ENCODE data around the gene BIRC7.

Gene BIRC7

GRCh38 chr20:63235399-63235983, at the start of gene BIRC7:
BIRC7 (plus strand) TSS chr20:63235905; CDS start chr20:63236097, 192 bp downstream.
- DNase-seq, result no peak

- no peak for DNase-seq
Measured at GRCh38 chr20:63186084-63186483, 49.6 kb upstream of the BIRC7 start.

GRCh38 chr20:63186528-63187316, 49.0 kb upstream of the BIRC7 start:
- no peak for DNase-seq

DNA sequence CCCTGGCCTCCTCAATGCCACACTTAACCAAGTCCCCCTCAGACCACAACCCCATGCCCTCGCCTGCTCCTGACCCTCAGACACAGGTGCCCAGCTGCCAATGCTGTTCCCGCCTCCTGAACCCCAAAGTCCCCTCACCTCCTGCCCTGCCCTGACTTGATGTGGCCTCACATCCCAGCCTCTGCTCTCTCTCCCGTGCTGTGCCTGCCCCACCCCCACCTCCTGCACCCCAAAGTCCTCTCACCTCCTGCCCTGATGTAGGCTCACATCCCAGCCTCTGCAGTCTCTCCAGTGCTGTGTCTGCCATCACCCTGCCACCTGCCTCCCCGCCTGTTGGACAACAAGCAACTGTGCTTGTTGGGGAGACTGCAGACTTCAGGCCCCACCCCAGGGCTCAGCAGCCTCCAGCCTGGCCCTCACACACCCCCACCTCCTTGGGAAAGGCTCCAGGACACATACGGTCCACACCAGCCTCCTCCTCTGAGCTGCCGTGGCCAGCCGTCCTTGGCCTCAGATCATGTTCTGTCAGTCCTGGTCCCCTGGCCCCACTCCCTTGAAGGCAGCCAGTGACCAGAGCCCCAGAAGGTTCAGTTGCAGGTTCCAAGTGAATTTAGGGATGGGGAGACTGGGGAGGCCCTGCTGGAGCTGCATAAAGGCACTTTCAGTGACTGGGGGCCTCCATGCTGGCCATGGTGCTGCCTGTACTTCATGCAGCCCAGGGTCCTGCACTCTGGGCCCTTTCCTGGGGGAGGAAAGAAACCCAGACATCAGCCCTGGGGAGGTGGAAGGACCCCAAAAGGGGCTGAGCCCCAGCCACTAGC, 48.2 kb upstream of the BIRC7 start:
- no peak for DNase-seq

DNA sequence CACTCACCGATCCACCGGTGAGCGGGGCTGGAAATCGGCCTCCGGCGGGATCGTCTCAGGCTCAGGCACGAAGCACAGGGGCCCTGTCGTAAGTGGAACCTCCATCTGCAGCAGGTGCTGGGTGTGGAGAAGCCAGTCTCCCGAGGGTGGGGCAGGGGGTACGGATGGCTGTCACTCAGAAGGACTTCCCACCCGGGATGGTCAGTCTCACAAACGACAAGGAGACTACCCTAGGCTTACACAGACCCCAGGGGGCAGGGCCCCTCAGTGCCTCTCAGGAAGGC, 47.6 kb upstream of the BIRC7 start:
- no peak for DNase-seq

- no peak for DNase-seq
Measured at GRCh38 chr20:63188641-63189321, 46.9 kb upstream of the BIRC7 start.

GRCh38 chr20:63189322-63189642, 46.4 kb upstream of the BIRC7 start:
- DNase-seq, result no peak

DNA sequence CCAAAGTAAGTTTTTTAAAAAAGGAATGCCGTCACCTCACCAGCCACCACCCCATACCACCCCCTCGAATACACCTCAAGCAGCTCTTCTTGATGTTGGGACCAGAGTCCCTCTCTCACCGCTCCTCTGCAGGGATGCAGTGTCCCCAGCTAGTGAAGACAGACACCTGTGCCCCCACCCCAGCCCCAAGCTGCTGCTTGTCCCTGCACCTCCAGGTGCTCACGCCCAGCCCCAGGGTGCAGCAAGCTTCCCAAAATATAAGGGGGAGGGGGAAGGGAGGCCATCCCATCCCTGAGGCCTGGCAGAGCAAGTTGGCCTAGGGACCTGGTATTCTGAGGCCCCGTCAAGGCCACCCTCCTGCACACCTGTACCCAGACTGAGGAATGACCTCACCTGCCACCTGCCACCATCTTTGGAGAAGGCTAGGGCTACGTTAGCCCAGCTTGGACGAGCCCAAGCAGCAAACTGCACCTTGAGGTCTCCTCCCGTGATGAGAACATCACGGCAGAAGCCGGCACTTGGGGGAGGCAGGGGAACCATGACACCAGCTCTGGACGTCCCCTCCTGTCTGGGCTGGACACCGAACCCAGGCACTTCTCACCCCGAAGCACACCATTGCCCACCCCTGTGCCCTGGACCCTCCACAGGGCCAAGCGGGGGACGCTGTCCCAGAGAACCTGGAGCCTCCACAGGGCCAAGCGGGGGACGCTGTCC, 45.7 kb upstream of the BIRC7 start:
- no peak for DNase-seq

GRCh38 chr20:63190828-63191227, 44.9 kb upstream of the BIRC7 start:
- DNase-seq, result no peak

- DNase-seq, result no peak
Measured at GRCh38 chr20:63191400-63191799, 44.3 kb upstream of the BIRC7 start.

GRCh38 chr20:63192721-63193120, 43.0 kb upstream of the BIRC7 start:
- no peak for DNase-seq

DNA sequence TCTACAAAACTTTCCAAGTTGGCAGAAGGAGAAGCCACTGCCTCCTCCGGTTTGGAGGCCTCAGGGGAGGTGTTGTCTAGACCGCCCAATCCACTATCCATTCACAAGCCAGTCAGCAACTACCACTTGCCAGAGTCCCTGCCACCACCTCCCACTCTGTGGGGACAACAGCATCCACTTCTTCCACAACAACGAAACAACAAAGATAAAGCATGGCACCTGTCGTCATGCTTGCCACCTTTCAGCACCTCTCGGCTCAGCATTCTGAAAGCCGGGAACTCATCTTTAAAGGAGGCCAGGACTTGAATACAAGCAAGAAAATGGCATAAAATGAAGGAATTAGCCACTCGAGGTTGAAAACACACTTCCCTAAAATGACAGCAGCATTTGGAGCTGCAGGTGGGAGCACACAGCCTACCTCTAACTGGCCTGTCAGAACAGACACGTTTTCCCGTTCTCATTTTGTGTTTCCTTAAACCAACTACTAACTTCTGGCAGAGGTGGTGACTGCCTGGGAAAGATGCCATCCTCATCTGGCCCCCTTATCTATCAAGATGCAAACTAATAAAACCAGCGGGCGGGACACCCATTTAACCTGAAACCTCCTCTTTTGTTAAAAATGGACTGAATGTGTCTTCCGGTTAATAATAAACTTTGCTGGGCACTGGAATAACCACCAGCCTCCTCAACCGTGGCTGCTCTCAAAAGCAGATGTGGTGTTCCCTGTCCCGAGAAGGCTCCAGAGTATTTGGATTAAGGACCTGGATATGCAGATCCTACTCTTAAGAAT, 41.5 kb upstream of the BIRC7 start:
- DNase-seq, result no peak

DNA sequence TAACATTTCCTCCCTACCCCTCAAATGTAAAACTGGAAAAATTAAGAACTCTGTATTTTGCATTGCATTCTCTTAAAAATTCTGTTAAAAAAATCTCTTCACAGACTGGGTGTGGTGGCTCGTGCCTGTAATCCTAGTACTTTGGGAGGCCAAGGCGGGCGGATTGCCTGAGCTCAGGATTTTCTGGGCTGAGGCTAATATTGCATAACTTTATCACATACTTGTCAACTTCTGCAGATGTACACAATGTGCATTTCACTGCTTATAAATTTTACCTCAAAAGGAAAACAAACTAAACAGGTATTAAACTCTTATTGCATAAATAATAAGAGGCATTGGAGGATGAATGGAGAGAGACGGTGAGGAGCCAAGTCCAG, 40.9 kb upstream of the BIRC7 start:
- DNase-seq, result no peak

DNA sequence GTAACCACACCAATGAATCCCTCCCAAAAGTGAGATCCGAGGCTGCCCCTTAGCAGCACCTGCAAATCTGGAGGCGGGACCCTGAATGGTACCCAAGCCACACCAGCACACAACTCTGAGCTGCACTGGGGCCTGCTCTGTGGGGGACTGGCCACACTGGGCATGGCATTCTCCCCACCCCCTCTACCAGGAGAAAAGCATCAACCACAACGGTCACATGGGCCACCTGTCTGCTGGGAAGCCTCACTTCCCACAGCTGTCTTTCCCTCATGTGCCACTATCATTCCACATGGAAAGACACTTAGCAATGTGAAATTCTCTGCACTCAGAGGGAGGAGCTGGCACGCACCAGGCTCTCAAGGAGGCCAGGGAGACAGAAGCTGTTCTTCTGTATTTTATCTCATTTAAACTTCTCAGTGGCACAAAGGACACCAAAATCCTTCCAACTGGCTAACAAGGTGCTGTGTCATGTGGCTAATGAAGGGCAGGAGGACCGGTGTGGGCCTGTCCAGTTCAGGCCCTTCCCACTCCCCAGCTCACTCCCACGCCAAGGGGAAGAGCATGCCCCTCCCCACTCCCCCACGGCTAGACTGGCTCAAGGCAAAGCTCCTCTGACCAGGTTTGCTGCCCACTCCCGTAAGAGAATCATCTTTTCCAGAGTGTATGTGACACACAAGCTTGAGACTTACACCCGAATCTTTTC, 38.8 kb upstream of the BIRC7 start:
- no peak for DNase-seq

GRCh38 chr20:63198606-63199005, 37.1 kb upstream of the BIRC7 start:
- DNase-seq, result no peak

GRCh38 chr20:63202021-63202420, 33.7 kb upstream of the BIRC7 start:
- no peak for DNase-seq

- DNase-seq, result no peak
Measured at GRCh38 chr20:63202811-63203526, 32.7 kb upstream of the BIRC7 start.

DNA sequence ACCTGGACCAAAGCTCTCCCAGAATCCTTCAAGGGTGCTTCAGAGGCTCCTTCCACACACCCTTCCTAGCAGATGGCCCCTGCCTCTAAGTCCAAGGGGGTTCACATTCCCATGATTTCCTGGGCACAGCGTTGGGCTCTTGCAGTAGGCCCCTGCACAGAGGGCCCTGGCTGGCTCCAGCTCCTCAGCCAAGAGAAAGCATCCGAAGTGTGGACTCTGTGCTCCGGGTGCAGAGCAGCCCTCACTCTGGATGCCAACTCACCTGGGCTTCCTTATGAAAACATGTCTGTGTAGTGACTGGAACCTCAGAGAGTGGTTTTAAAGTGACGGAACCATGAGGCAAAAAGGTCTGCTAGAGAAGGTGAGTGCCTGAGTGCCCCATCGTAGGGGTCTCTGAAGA, 31.3 kb upstream of the BIRC7 start:
- DNase-seq, result no peak

DNA sequence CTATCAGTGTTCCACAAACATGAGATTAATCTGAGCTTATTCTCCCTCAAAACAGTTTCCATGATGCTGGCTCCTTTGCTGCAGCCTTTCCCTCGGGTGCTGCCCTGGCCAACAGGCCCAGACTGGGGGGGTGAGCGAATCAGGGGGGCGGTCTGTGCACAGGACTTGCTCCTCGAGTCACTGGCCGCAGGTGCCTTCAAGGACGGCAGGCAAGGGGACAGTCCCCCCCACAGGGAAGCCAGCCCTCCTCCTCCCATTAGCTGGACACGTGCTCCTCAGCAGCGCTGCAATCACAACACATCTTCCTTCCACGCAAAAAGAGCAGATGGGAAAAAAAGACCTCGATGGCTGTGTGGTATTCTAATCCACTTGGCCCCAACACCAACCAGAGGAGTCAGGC, 29.8 kb upstream of the BIRC7 start:
- DNase-seq, result no peak

GRCh38 chr20:63206878-63207277, 28.8 kb upstream of the BIRC7 start:
- DNase-seq, result no peak

DNA sequence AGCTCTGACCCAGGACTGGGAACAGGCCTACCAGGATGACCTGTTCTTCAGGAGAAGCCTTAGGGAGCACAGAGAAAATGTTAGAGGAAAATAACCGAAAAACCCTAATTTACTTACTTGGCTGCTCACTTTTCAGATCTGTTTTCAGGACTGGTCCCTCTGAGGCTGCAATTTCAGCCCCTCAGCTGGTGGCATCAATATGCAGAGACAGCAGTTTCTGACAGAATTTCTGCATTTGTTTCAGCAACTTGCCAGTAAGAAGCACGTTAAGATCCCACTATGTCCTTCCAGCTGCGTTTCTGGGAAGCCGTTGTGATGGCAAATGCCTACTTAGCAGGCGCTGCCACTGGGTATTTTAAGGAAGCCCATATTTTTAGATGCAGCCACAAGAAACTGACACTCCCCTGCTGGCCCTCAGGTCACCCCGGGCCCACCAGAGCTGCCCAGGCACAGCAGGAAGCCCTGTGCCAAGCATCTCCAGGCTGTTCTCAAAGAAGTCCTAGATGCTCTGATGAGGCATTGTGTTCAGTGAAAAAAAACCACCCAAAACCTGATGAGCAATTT, 27.3 kb upstream of the BIRC7 start:
- DNase-seq, result no peak

Measured in CD4-positive, alpha-beta T cell treated with Interferon gamma for 1 hour (primary cell).